Spleen (tissue), 11 donors: ENCODE results near the gene HPS4. TPM values are rescaled to one million over a fixed set of nuclear protein-coding genes. Genes with fewer than 3 reads are reported as not detected.

ENCODE experiments used
- DNase-seq: peaks from one replicate; pipeline ENCODE4 v3.0.0-alpha.2; 2020
- H3K27ac ChIP-seq, 8 donors: fragments of 200-600 bp; sonication (generic) in 7 of 8; 1 replicate in 4 of 8; 2 replicates in 4 of 8; pipeline versions ENCODE4 v1.5.0 to v1.8.0; 2016 to 2021; ENCODE audit warnings: inconsistent platforms in 4 of 8, mild to moderate bottlenecking in 4 of 8, moderate library complexity in 1 of 8
- H3K27me3 ChIP-seq, 7 donors: fragments of 200-600 bp; sonication (generic) in 6 of 7; replicated peaks in 1 of 7; 1 replicate in 4 of 7; 2 replicates in 3 of 7; pipeline versions ENCODE4 v1.5.0 to v1.8.0; 2016 to 2021; ENCODE audit warnings: inconsistent platforms in 3 of 7, mild to moderate bottlenecking in 1 of 7
- H3K36me3 ChIP-seq, 6 donors: fragments of 200-600 bp; sonication (generic) in 5 of 6; 1 replicate in 4 of 6; 2 replicates in 2 of 6; pipeline versions ENCODE4 v1.5.0 to v1.8.0; 2016 to 2021; ENCODE audit warnings: inconsistent platforms in 2 of 6
- H3K4me1 ChIP-seq, 6 donors: fragments of 200-600 bp; sonication (generic) in 5 of 6; 1 replicate in 3 of 6; 2 replicates in 3 of 6; pipeline versions ENCODE4 v1.5.0 to v1.8.0; 2016 to 2021; ENCODE audit warnings: inconsistent platforms in 3 of 6
- H3K4me3 ChIP-seq, 8 donors: fragments of 200-600 bp; sonication (generic) in 7 of 8; 1 replicate in 4 of 8; 2 replicates in 4 of 8; pipeline versions ENCODE4 v1.5.0 to v1.8.0; 2016 to 2021; ENCODE audit warnings: inconsistent platforms in 4 of 8, mild to moderate bottlenecking in 4 of 8, moderate library complexity in 2 of 8
- H3K9me3 ChIP-seq, 8 donors: fragments of 200-600 bp; sonication (generic) in 7 of 8; 1 replicate in 4 of 8; 2 replicates in 4 of 8; pipeline versions ENCODE4 v1.5.0 to v1.8.0; 2016 to 2021; ENCODE audit warnings: inconsistent platforms in 4 of 8
- CTCF ChIP-seq, 11 experiments: fragments of 200-600 bp in 7 of 11; fragments of 450-650 bp in 4 of 11; sonication (generic) in 4 of 11; IDR thresholded peaks in 8 of 11; conservative IDR thresholded peaks in 3 of 11; 1 replicate in 7 of 11; 2 replicates in 4 of 11; pipeline versions ENCODE4 v1.4.0 to v1.8.0; 2016 to 2021; ENCODE audit warnings: antibody characterized with exemption in 11 of 11, inconsistent platforms in 4 of 11, mild to moderate bottlenecking in 1 of 11
- POLR2A ChIP-seq, 3 donors: fragments of 450-650 bp; IDR thresholded peaks; one replicate each; pipeline ENCODE4 v1.5.1; 2017; ENCODE audit warnings: antibody characterized with exemption in 3 of 3, mild to moderate bottlenecking in 1 of 3
- POLR2AphosphoS5 ChIP-seq, 3 donors: sonication (generic); formaldehyde crosslinking; IDR thresholded peaks; one replicate each; pipeline ENCODE4 v1.5.1; 2017; ENCODE audit warnings: antibody characterized with exemption in 3 of 3
- WGBS, 5 donors: extraction: QIAGEN DNeasy Blood & Tissue Kit in 3 of 5; methylation state at CpG; one replicate each; pipeline versions ENCODE4 v1.1.5 to v1.1.7; 2013 to 2018; 5-methylcytosine and 5-hydroxymethylcytosine counted together
- intact Hi-C: fragments of 100-400 bp; cut with DNase I; formaldehyde crosslinking; loops from one replicate; pipeline ENCODE4 v1.15.0; 2023; ENCODE audit warnings: low total_unique reads
- polyA plus RNA-seq, 3 donors: library from polyadenylated mRNA; stranded (reverse); fragments of 200-250 nt; gene quantifications; one replicate each; pipeline ENCODE4 v1.2.1, GENCODE V29; 2013
- total RNA-seq, 7 donors: library from RNA; depleted of rRNA in 3 of 7; stranded (reverse); fragments of >200 nt in 3 of 7; fragmentation: NEBNext Ultra II Directional in 4 of 7; extraction: Animal tissue kit (Norgen Biotek cat#: 25700) in 4 of 7; gene quantifications; one replicate each; pipeline versions ENCODE4 v1.1.0 to v1.2.1, GENCODE V29; 2016 to 2021
- donor health status: healthy with polysubstance abuse.
- donor health status: DM: no; HTN: no; CAD: no; lungs with moderate emphysema.
- donor health status: DM: no; HTN: no; CAD: no.
- donor health status: Bipolar disorder and iron deficiency.
- donor health status: healthy.
- donor health status: DM: no; HTN: no; CAD: no.
- donor health status: DM: yes; HTN: yes; CAD: no.

HPS4 gene
- total and polyA plus RNA-seq, 10 donors: 15.2 to 56.6 (median 37.5) TPM

DNA sequence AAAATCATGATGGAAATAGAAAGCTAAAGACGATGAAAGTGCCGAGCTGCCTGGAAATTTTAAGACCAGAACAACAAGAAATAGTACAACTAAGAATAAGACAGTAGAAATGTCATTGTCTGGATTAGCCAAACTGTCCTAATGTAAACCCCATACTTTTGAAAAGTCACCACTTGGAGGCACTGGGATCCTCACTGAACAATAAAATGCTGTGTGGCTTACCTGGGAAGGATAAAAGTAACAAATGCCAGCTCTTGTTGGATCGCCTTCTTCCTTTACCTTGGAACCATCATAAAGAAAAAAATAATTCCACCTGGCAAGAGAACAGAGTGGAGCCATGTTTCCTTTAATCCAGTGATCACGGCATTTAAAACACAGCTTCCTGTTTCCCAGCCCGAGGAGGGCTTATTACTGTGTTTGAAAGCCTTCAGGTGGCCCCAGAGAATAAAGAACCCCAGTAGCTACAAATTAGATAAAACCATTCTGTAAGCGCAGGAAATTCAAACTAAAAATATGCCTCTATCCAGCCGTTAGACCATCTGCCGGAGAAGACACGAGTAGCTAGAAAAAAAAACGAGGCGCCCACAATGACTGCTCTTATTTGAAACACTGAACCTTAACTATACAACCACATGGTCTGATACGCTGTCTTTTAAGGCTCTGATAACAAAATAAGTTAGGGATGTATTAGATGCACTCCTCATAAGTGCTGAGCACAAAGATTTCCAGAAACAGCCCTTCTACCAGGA is 4.4 kb downstream of the HPS4 start:
- H3K9me3 ChIP-seq: no peaks in the 10 kb centered on the region
- H3K27ac ChIP-seq: peak overlapping the region in 7 of 8 donors; percentile 9 to 98 (median 51)
- DNase-seq: no peak
- no peak for TF ChIP-seq POLR2AphosphoS5 (IDR thresholded peaks at IDR 0.05)
- TF ChIP-seq POLR2A (IDR thresholded peaks at IDR 0.05): no peak
- TF ChIP-seq CTCF (IDR thresholded peaks at IDR 0.05 in 8 of 11, conservative IDR thresholded peaks at IDR 0.05 in 3 of 11): peak in 1 of 11 experiments; percentile 11
- peak overlapping the region in 6 of 8 donors; percentile 2 to 53 (median 12) for H3K4me3 ChIP-seq
- intact Hi-C loops: no loop called here
- WGBS, 5 donors: 27 to 36% (median 31%) methylated on average over 12 of the region's 12 CpGs
- H3K36me3 ChIP-seq: peaks cover 0 to 53% (median 29%) of the 10 kb centered on the region in 6 donors
- H3K27me3 ChIP-seq: no peaks in the 10 kb centered on the region
- peaks cover 44 to 95% (median 66%) of the 10 kb centered on the region in 6 donors for H3K4me1 ChIP-seq

- no peaks in the 10 kb centered on the region for H3K9me3 ChIP-seq
- WGBS, 5 donors: 38 to 70% (median 43%) methylated on average over 4 of the region's 4 CpGs
- no peak for TF ChIP-seq POLR2AphosphoS5 (IDR thresholded peaks at IDR 0.05)
- TF ChIP-seq CTCF (IDR thresholded peaks at IDR 0.05 in 8 of 11, conservative IDR thresholded peaks at IDR 0.05 in 3 of 11): no peak
- TF ChIP-seq POLR2A (IDR thresholded peaks at IDR 0.05): no peak
- peaks cover 35 to 83% (median 52%) of the 10 kb centered on the region in 6 donors for H3K4me1 ChIP-seq
- intact Hi-C loops: no loop called here
- H3K36me3 ChIP-seq: peaks cover 7 to 72% (median 47%) of the 10 kb centered on the region in 6 donors
- no peak overlapping the region for H3K4me3 ChIP-seq
- H3K27ac ChIP-seq: peak overlapping the region in 1 of 8 donors; percentile 5
- no peak for DNase-seq
- H3K27me3 ChIP-seq: no peaks in the 10 kb centered on the region
These were observed 6.2 kb downstream of the HPS4 start for GRCh38 chr22:26477341-26477731.

DNA sequence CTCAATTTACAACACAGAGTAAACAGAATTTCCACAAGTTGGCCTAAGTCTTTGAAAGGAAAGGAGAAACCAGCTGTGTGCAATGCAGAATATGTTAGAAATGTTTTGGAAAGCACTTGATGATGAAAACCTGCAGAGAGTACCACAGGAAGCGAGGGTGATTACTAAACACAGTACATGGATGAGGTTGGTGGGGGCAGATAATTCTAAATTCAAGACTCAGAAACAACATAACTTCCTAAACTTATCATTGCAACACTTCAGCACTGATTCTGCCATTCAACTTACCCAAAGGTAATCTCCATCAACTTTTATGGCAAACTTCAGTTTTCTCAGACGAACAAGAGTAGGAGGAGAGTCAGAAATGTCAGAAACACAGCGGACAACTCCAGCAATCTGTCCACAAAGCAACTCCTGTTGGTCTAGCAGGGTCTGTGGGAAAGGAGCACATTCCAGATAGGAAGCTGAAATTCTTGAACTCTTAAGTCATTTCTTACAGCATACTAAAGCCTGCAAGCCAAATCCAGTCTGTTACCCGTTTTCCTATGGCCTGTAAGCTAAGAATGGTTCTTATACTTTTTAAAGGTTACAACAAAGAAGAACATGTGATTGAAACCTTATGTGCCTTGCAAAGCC is 6.8 kb downstream of the HPS4 start:
- TF ChIP-seq CTCF (IDR thresholded peaks at IDR 0.05 in 8 of 11, conservative IDR thresholded peaks at IDR 0.05 in 3 of 11): no peak
- no peak for TF ChIP-seq POLR2A (IDR thresholded peaks at IDR 0.05)
- no peak for TF ChIP-seq POLR2AphosphoS5 (IDR thresholded peaks at IDR 0.05)
- Histone ChIP-seq H3K27ac (peak overlapping the region in 2 of 8 donors; percentile 5 to 10), H3K4me1 (peaks cover 31 to 78% (median 47%) of the 10 kb centered on the region in 6 donors), H3K9me3 (no peaks in the 10 kb centered on the region), H3K4me3 (no peak overlapping the region), H3K27me3 (no peaks in the 10 kb centered on the region), H3K36me3 (peaks cover 7 to 77% (median 52%) of the 10 kb centered on the region in 6 donors)
- intact Hi-C loops: no loop called here
- WGBS, 5 donors: 59 to 88% (median 72%) methylated on average over 4 of the region's 4 CpGs
- no peak for DNase-seq

- H3K27me3 ChIP-seq: no peaks in the 10 kb centered on the region
- H3K27ac ChIP-seq: no peak overlapping the region
- H3K4me3 ChIP-seq: no peak overlapping the region
- peaks cover 10 to 56% (median 26%) of the 10 kb centered on the region in 6 donors for H3K4me1 ChIP-seq
- DNase-seq: no peak
- intact Hi-C loops: no loop called here
- no peaks in the 10 kb centered on the region for H3K9me3 ChIP-seq
- TF ChIP-seq POLR2AphosphoS5 (IDR thresholded peaks at IDR 0.05) (no peak), CTCF (IDR thresholded peaks at IDR 0.05 in 8 of 11, conservative IDR thresholded peaks at IDR 0.05 in 3 of 11) (no peak), POLR2A (IDR thresholded peaks at IDR 0.05) (no peak)
- H3K36me3 ChIP-seq: peaks cover 7 to 94% (median 73%) of the 10 kb centered on the region in 6 donors
These were observed 8.9 kb downstream of the HPS4 start for GRCh38 chr22:26474682-26475081.
